Upper lobe of left lung (tissue), 6 donors: ENCODE results near the gene LEMD1. TPM values are rescaled to one million over a fixed set of nuclear protein-coding genes. Genes with fewer than 3 reads are reported as not detected.

Source experiments
- ATAC-seq, 2 donors: fragments of 200-7000 bp; cut with Tn5 transposase; one replicate each; pipeline ENCODE4 v1.9.1; 2022; ENCODE audit warnings: mild to moderate bottlenecking in 2 of 2, moderate library complexity in 2 of 2; ENCODE audit not compliant: low FRiP score in 2 of 2
- DNase-seq, 2 donors: peaks; one replicate each; pipeline ENCODE4 v3.0.0-alpha.2; 2019 to 2020
- H3K27ac ChIP-seq, 4 donors: fragments of 200-600 bp; sonication (generic); one replicate each; pipeline ENCODE4 v1.5.1; 2016 to 2019
- H3K27me3 ChIP-seq, 4 donors: fragments of 200-600 bp; sonication (generic); one replicate each; pipeline ENCODE4 v1.5.1; 2017 to 2019
- H3K36me3 ChIP-seq, 4 donors: fragments of 200-600 bp; sonication (generic); one replicate each; pipeline ENCODE4 v1.5.1; 2016 to 2019
- H3K4me1 ChIP-seq, 4 donors: fragments of 200-600 bp; sonication (generic); one replicate each; pipeline ENCODE4 v1.5.1; 2018 to 2019
- H3K4me3 ChIP-seq, 4 donors: fragments of 200-600 bp; sonication (generic); one replicate each; pipeline ENCODE4 v1.5.1; 2017 to 2019; ENCODE audit warnings: mild to moderate bottlenecking in 2 of 4, moderate library complexity in 1 of 4
- H3K9me3 ChIP-seq, 4 donors: fragments of 200-600 bp; sonication (generic); one replicate each; pipeline ENCODE4 v1.5.1; 2018 to 2019
- EP300 ChIP-seq, 4 donors: sonication (generic); formaldehyde crosslinking; IDR thresholded peaks; one replicate each; pipeline ENCODE4 v1.5.1; 2017; ENCODE audit warnings: antibody characterized with exemption in 4 of 4, control low read depth in 2 of 4
- POLR2A ChIP-seq, 4 donors: fragments of 450-650 bp; IDR thresholded peaks; one replicate each; pipeline ENCODE4 v1.5.1; 2016 to 2017; ENCODE audit warnings: antibody characterized with exemption in 4 of 4, mild to moderate bottlenecking in 2 of 4
- POLR2AphosphoS5 ChIP-seq, 2 donors: sonication (generic); formaldehyde crosslinking; IDR thresholded peaks; one replicate each; pipeline ENCODE4 v1.5.1; 2017; ENCODE audit warnings: antibody characterized with exemption in 2 of 2
- WGBS, 2 donors: methylation state at CpG; one replicate each; pipeline ENCODE4 v1.1.5; 2017 to 2018; 5-methylcytosine and 5-hydroxymethylcytosine counted together
- total RNA-seq, 6 donors: library from RNA; depleted of rRNA in 4 of 6; stranded (reverse); fragments of >200 nt in 4 of 6; gene quantifications; one replicate each; pipeline versions ENCODE4 v1.1.0 to v1.2.1, GENCODE V29; 2016 to 2021
- TF ChIP-seq, protein P1 (sequence below), 6 experiments: fragments of 450-650 bp in 4 of 6; fragments of 200-600 bp in 2 of 6; sonication (generic) in 2 of 6; IDR thresholded peaks; one replicate each; pipeline ENCODE4 v1.5.1; 2016 to 2019; ENCODE audit warnings: antibody characterized with exemption in 6 of 6
- donor health status: DM: no; HTN: no; CAD: no; lungs with moderate emphysema.
- donor health status: DM: no; HTN: yes; CAD: no; lungs with severe emphysema.

The LEMD1 gene
- total RNA-seq, 6 donors from 2014 or later, result 1.1 to 14.7 (median 1.7) TPM; not detected in 2

DNA sequence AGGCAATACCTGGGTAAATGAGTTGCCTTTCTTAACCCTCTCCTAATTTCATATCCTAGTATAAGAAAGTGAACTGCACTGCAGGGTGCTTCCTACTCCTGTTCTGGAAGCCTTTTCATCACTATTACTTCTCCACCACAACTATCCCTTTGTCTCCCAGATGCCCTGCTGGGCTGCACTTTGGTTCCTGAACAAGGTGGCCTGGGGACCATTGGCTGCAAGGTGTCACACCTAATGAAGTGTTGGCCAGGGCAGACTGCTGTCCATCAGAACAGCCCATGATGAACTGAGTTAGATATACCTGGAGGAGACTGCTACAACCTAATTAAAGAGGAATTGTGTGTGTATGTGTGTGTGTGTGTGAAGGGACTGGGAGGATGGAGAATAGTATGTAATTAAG is 63.3 kb downstream of the LEMD1 start:
- ATAC-seq (no peak), DNase-seq (no peak)
- no peak overlapping the region for H3K27ac ChIP-seq
- H3K27me3 ChIP-seq, result no peaks in the 10 kb centered on the region
- no peaks in the 10 kb centered on the region for H3K9me3 ChIP-seq
- H3K4me3 ChIP-seq, result no peak overlapping the region
- no peaks in the 10 kb centered on the region for H3K36me3 ChIP-seq
- peaks cover 0 to 15% (median 0%) of the 10 kb centered on the region in 4 donors for H3K4me1 ChIP-seq
- TF ChIP-seq POLR2AphosphoS5 (IDR thresholded peaks at IDR 0.05) (no peak), EP300 (IDR thresholded peaks at IDR 0.05) (no peak), POLR2A (IDR thresholded peaks at IDR 0.05) (no peak)
- TF ChIP-seq, protein P1, sequence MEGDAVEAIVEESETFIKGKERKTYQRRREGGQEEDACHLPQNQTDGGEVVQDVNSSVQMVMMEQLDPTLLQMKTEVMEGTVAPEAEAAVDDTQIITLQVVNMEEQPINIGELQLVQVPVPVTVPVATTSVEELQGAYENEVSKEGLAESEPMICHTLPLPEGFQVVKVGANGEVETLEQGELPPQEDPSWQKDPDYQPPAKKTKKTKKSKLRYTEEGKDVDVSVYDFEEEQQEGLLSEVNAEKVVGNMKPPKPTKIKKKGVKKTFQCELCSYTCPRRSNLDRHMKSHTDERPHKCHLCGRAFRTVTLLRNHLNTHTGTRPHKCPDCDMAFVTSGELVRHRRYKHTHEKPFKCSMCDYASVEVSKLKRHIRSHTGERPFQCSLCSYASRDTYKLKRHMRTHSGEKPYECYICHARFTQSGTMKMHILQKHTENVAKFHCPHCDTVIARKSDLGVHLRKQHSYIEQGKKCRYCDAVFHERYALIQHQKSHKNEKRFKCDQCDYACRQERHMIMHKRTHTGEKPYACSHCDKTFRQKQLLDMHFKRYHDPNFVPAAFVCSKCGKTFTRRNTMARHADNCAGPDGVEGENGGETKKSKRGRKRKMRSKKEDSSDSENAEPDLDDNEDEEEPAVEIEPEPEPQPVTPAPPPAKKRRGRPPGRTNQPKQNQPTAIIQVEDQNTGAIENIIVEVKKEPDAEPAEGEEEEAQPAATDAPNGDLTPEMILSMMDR (IDR thresholded peaks at IDR 0.05), result no peak

DNA sequence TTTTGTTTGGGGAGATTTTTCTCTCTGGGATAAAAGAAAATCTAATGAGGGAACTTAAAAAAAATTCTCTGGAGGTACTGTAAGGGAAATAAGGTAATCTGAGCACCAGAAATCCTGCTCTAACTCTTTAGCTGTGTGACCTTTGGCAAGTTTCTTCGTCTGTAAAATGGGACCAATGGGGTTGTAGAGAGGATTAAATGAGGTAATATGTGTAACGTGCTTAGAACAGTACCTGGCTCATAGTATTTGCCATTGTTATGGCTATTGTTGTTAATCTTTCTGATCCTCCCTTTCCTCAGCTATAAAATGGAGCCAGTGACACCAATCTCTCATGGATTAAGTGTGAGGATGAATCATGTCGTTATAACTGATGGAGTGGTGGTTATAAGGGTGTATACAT is 64.3 kb downstream of the LEMD1 start:
- H3K36me3 ChIP-seq, result no peaks in the 10 kb centered on the region
- ATAC-seq (no peak), DNase-seq (no peak)
- WGBS, 2 donors, result 92 to 94% methylated on average over 3 of the region's 3 CpGs
- no peaks in the 10 kb centered on the region for H3K27me3 ChIP-seq
- no peaks in the 10 kb centered on the region for H3K9me3 ChIP-seq
- H3K4me3 ChIP-seq, result no peak overlapping the region
- H3K27ac ChIP-seq, result no peak overlapping the region
- TF ChIP-seq POLR2A (IDR thresholded peaks at IDR 0.05), result no peak
- no peak for TF ChIP-seq POLR2AphosphoS5 (IDR thresholded peaks at IDR 0.05)
- TF ChIP-seq, protein P1 (IDR thresholded peaks at IDR 0.05), result no peak
- TF ChIP-seq EP300 (IDR thresholded peaks at IDR 0.05), result no peak
- H3K4me1 ChIP-seq, result peaks cover 0 to 15% (median 0%) of the 10 kb centered on the region in 4 donors

DNA sequence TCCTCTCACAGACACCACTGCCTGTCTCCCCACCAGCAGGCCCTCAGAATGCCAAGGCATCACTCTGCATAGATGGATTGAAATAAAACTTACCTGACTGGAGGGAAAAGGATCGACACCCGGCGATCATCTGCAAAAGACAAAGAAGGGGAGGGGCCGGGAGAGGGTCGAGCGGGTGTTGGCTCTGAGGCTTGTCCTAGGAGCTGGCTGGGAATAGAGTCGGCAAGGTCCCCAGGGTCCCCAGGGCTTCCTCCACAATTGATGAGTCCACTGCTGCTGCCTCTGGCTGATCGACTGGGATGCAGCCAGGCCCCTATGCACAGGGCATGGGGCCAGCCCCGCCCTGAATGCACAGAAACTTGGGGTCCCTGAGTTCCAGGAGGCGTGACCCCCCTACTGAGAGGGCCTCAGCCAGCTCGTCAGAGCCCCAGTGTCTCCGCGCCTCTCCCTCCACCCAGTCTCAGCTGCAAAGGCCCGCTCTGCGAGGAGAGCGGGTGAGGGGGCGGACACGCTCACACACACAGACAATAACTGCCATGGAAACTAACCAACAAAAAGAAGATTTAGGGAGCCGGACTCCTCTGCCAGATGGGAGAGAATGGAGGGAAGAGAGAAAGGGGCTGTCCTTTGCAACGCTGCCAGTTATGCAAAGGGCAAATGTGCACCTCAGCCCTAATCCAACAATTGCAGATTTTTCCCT is 65.3 kb downstream of the LEMD1 start, which contains the start of gene KLHDC8A:
Gene KLHDC8A (minus strand): TSS at position 483 of the 700 bp plus-strand sequence. CDS start 13,318 bp downstream, outside the sequence.
- Histone ChIP-seq H3K27me3 (no peaks in the 10 kb centered on the region), H3K36me3 (no peaks in the 10 kb centered on the region), H3K4me3 (no peak within 1 kb of the TSS), H3K27ac (no peak within 1 kb of the TSS), H3K9me3 (no peaks in the 10 kb centered on the region), H3K4me1 (peaks cover 0 to 15% (median 0%) of the 10 kb centered on the region in 4 donors)
- ATAC-seq (no peak), DNase-seq (peak in 1 of 2 donors; percentile 37)
- 72 to 86% methylated on average over 18 to 20 of the region's 20 CpGs for WGBS, 2 donors
- no peak for TF ChIP-seq EP300 (IDR thresholded peaks at IDR 0.05)
- no peak for TF ChIP-seq POLR2AphosphoS5 (IDR thresholded peaks at IDR 0.05)
- no peak for TF ChIP-seq POLR2A (IDR thresholded peaks at IDR 0.05)
- TF ChIP-seq, protein P1 (IDR thresholded peaks at IDR 0.05), result no peak

DNA sequence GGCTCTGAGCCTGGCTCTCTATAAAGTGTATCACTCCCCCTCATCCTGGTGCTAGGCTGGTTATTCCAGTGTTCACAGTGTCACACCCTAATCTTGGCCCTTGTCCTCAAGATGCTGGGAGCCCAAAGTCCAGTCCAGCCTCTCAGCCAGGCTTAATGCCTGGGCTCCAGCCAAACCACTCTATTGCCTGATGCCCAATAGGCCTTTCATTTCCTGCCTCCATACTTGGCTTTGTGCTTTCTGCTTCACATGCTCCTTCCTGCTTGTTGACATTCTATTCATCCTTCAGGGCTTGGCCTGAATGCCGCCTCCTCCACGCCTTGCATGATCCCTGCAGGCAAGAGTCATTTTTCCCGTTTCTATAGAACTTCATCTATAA is 66.8 kb downstream of the LEMD1 start:
- TF ChIP-seq EP300 (IDR thresholded peaks at IDR 0.05) (no peak), POLR2AphosphoS5 (IDR thresholded peaks at IDR 0.05) (peak in 1 of 2 donors; percentile 53)
- TF ChIP-seq, protein P1 (IDR thresholded peaks at IDR 0.05), result no peak
- no peaks in the 10 kb centered on the region for H3K36me3 ChIP-seq
- no peak overlapping the region for H3K4me3 ChIP-seq
- H3K9me3 ChIP-seq, result no peaks in the 10 kb centered on the region
- no peak overlapping the region for H3K27ac ChIP-seq
- 54 to 63% methylated on average over 3 of the region's 3 CpGs for WGBS, 2 donors
- ATAC-seq (peak; percentile 54 to 86), DNase-seq (peak in 1 of 2 donors; percentile 90)
- no peaks in the 10 kb centered on the region for H3K27me3 ChIP-seq
- H3K4me1 ChIP-seq, result peaks cover 0 to 15% (median 0%) of the 10 kb centered on the region in 4 donors
